Tibial nerve (tissue), 4 donors: Measurements from ENCODE around the gene CCNY. TPM values are rescaled to one million over a fixed set of nuclear protein-coding genes. Genes with fewer than 3 reads are reported as not detected.

ENCODE experiments used
- DNase-seq, 2 donors: peaks; one replicate each; pipeline ENCODE4 v3.0.0-alpha.2; 2019; ENCODE audit warnings: low spot score in 2 of 2
- H3K27ac ChIP-seq, 4 donors: fragments of 200-600 bp; sonication (generic) in 3 of 4; one replicate each; pipeline ENCODE4 v1.5.1; 2017 to 2019; ENCODE audit warnings: mild to moderate bottlenecking in 1 of 4
- H3K27me3 ChIP-seq, 2 donors: fragments of 200-600 bp; sonication (generic) in 1 of 2; one replicate each; pipeline versions ENCODE4 v1.5.1 to v1.6.0; 2017 to 2019
- H3K36me3 ChIP-seq, 3 donors: fragments of 200-600 bp; sonication (generic); one replicate each; pipeline ENCODE4 v1.5.1; 2018 to 2019
- H3K4me1 ChIP-seq, 4 donors: fragments of 200-600 bp; sonication (generic) in 3 of 4; one replicate each; pipeline ENCODE4 v1.5.1; 2017 to 2019
- H3K4me3 ChIP-seq, 4 donors: fragments of 200-600 bp; sonication (generic) in 3 of 4; one replicate each; pipeline ENCODE4 v1.5.1; 2017 to 2019; ENCODE audit warnings: mild to moderate bottlenecking in 1 of 4, moderate library complexity in 1 of 4
- H3K9me3 ChIP-seq, 4 donors: fragments of 200-600 bp; sonication (generic) in 3 of 4; one replicate each; pipeline ENCODE4 v1.5.1; 2017 to 2019
- CTCF ChIP-seq, 5 experiments: fragments of 200-600 bp in 3 of 5; fragments of 450-650 bp in 2 of 5; sonication (generic) in 3 of 5; IDR thresholded peaks; one replicate each; pipeline ENCODE4 v1.5.1; 2016 to 2019; ENCODE audit warnings: antibody characterized with exemption in 5 of 5, mild to moderate bottlenecking in 3 of 5, moderate library complexity in 2 of 5
- EP300 ChIP-seq, 2 donors: sonication (generic); formaldehyde crosslinking; IDR thresholded peaks; one replicate each; pipeline ENCODE4 v1.6.1; 2017; ENCODE audit warnings: antibody characterized with exemption in 2 of 2, mild to moderate bottlenecking in 1 of 2
- POLR2A ChIP-seq, 2 donors: fragments of 450-650 bp; IDR thresholded peaks; one replicate each; pipeline ENCODE4 v1.6.1; 2017; ENCODE audit warnings: antibody characterized with exemption in 2 of 2, mild to moderate bottlenecking in 2 of 2, moderate library complexity in 2 of 2
- WGBS, 2 donors: methylation state at CpG; one replicate each; pipeline ENCODE4 v1.1.5; 2018; 5-methylcytosine and 5-hydroxymethylcytosine counted together
- total RNA-seq, 4 donors: library from RNA; depleted of rRNA; stranded (reverse); fragments of >200 nt; gene quantifications; one replicate each; pipeline ENCODE4 v1.1.0, GENCODE V29; 2016

Gene CCNY
- total RNA-seq, 4 donors from 2014 or later, result 24.3 to 27.6 (median 26.5) TPM

DNA sequence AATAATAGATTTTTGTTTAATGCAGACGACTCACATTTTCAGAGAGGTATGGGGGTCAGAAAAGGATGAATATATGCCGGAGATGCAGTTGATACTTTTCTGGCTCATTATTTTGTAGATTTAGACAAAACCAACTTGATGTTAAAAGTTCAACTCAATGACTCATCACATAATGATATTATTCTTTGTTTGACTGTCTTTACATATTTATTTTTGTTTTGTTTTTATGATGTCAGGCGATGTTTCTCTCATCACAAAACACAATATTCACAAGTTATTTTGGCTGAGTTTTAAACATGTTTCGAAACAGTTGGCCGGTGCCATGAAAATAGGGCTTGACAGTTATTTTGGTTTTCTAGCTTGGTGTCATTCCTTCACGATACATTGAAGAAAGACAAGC, 270.1 kb downstream of the CCNY start:
- Histone ChIP-seq H3K27ac (no peak overlapping the region), H3K27me3 (peaks cover 0 to 25% of the 10 kb centered on the region in 2 donors), H3K4me3 (no peak overlapping the region), H3K4me1 (peaks cover 0 to 23% (median 9%) of the 10 kb centered on the region in 4 donors), H3K36me3 (no peaks in the 10 kb centered on the region), H3K9me3 (peaks cover 0 to 2% (median 0%) of the 10 kb centered on the region in 4 donors)
- WGBS, 2 donors, result 22 to 28% methylated on average over 6 of the region's 6 CpGs
- peak in 1 of 2 donors; percentile 26 for DNase-seq
- TF ChIP-seq POLR2A (IDR thresholded peaks at IDR 0.05) (no peak), EP300 (IDR thresholded peaks at IDR 0.05) (peak in 1 of 2 donors; percentile 10)

GRCh38 chr10:35607475-35608327, 271.4 kb downstream of the CCNY start:
- no peak for DNase-seq
- Histone ChIP-seq H3K4me3 (peak overlapping the region; percentile 13 to 51 (median 48)), H3K27me3 (peaks cover 0 to 25% of the 10 kb centered on the region in 2 donors), H3K27ac (no peak overlapping the region), H3K4me1 (peaks cover 0 to 23% (median 9%) of the 10 kb centered on the region in 4 donors), H3K36me3 (no peaks in the 10 kb centered on the region), H3K9me3 (no peaks in the 10 kb centered on the region)
- WGBS, 2 donors, result 8 to 16% methylated on average over 55 to 70 of the region's 78 CpGs
- TF ChIP-seq EP300 (IDR thresholded peaks at IDR 0.05) (no peak), POLR2A (IDR thresholded peaks at IDR 0.05) (no peak), CTCF (IDR thresholded peaks at IDR 0.05) (no peak)

- no peak for DNase-seq
- no peaks in the 10 kb centered on the region for H3K36me3 ChIP-seq
- peak overlapping the region; percentile 13 to 51 (median 48) for H3K4me3 ChIP-seq
- WGBS, 2 donors, result 74 to 75% methylated on average over 16 of the region's 16 CpGs
- peaks cover 0 to 25% of the 10 kb centered on the region in 2 donors for H3K27me3 ChIP-seq
- H3K9me3 ChIP-seq, result no peaks in the 10 kb centered on the region
- no peak overlapping the region for H3K27ac ChIP-seq
- no peak for TF ChIP-seq EP300 (IDR thresholded peaks at IDR 0.05)
- TF ChIP-seq POLR2A (IDR thresholded peaks at IDR 0.05), result no peak
- TF ChIP-seq CTCF (IDR thresholded peaks at IDR 0.05), result no peak
- H3K4me1 ChIP-seq, result peaks cover 0 to 23% (median 9%) of the 10 kb centered on the region in 4 donors
These were observed 272.0 kb downstream of the CCNY start for GRCh38 chr10:35608328-35608672.

GRCh38 chr10:35611750-35612149, 275.4 kb downstream of the CCNY start:
- peaks cover 0 to 25% of the 10 kb centered on the region in 2 donors for H3K27me3 ChIP-seq
- no peak for TF ChIP-seq CTCF (IDR thresholded peaks at IDR 0.05)
- no peak for TF ChIP-seq POLR2A (IDR thresholded peaks at IDR 0.05)
- TF ChIP-seq EP300 (IDR thresholded peaks at IDR 0.05), result no peak
- H3K27ac ChIP-seq, result no peak overlapping the region

GRCh38 chr10:35612385-35613106, 276.2 kb downstream of the CCNY start:
- no peak for DNase-seq
- no peak overlapping the region for H3K27ac ChIP-seq
- H3K9me3 ChIP-seq, result no peaks in the 10 kb centered on the region
- WGBS, 2 donors, result 66 to 67% methylated on average over 6 of the region's 6 CpGs
- H3K36me3 ChIP-seq, result no peaks in the 10 kb centered on the region
- no peak overlapping the region for H3K4me3 ChIP-seq
- H3K27me3 ChIP-seq, result peaks cover 0 to 25% of the 10 kb centered on the region in 2 donors
- peaks cover 0 to 10% (median 7%) of the 10 kb centered on the region in 4 donors for H3K4me1 ChIP-seq
- no peak for TF ChIP-seq POLR2A (IDR thresholded peaks at IDR 0.05)
- TF ChIP-seq EP300 (IDR thresholded peaks at IDR 0.05), result no peak
- TF ChIP-seq CTCF (IDR thresholded peaks at IDR 0.05), result no peak

More at GRCh38 chr10:35611750-35612149, 275.4 kb downstream of the CCNY start:
- H3K36me3 ChIP-seq, result no peaks in the 10 kb centered on the region
- H3K4me3 ChIP-seq, result no peak overlapping the region
- DNase-seq, result no peak
- WGBS, 2 donors, result 77 to 81% methylated on average over 6 of the region's 6 CpGs
- no peaks in the 10 kb centered on the region for H3K9me3 ChIP-seq
- H3K4me1 ChIP-seq, result peaks cover 0 to 18% (median 9%) of the 10 kb centered on the region in 4 donors
